NOMO-1 (cell line): ENCODE measurements around the gene SLCO3A1.

Experiments
- DNase-seq, 2 experiments: peaks; one replicate each; lab custom pipeline; 2025; ENCODE audit not compliant: unreplicated experiment in 2 of 2; lab: John Stamatoyannopoulos, UW

Gene SLCO3A1

GRCh38 chr15:92021792-92022191 is 168.3 kb downstream of the SLCO3A1 start:
- no peak for DNase-seq

GRCh38 chr15:92023965-92024364 is 170.5 kb downstream of the SLCO3A1 start:
- DNase-seq: no peak

GRCh38 chr15:92025706-92026270 is 172.3 kb downstream of the SLCO3A1 start:
- DNase-seq: no peak

- no peak for DNase-seq
These were observed 174.8 kb downstream of the SLCO3A1 start for GRCh38 chr15:92028389-92028724.

GRCh38 chr15:92029767-92030166 is 176.3 kb downstream of the SLCO3A1 start:
- no peak for DNase-seq

- no peak for DNase-seq
These were observed 179.8 kb downstream of the SLCO3A1 start for GRCh38 chr15:92033314-92033713.

GRCh38 chr15:92033723-92034122 is 180.2 kb downstream of the SLCO3A1 start:
- DNase-seq: no peak

- no peak for DNase-seq
These were observed 180.7 kb downstream of the SLCO3A1 start for GRCh38 chr15:92034227-92034626.

- no peak for DNase-seq
These were observed 182.0 kb downstream of the SLCO3A1 start for GRCh38 chr15:92035551-92035950.

GRCh38 chr15:92035961-92036360 is 182.5 kb downstream of the SLCO3A1 start:
- DNase-seq: no peak

GRCh38 chr15:92037491-92037890 is 184.0 kb downstream of the SLCO3A1 start:
- DNase-seq: no peak

- DNase-seq: no peak
These were observed 186.8 kb downstream of the SLCO3A1 start for GRCh38 chr15:92040350-92040749.

- DNase-seq: no peak
These were observed 187.9 kb downstream of the SLCO3A1 start for GRCh38 chr15:92041371-92041770.

GRCh38 chr15:92043283-92043682 is 189.8 kb downstream of the SLCO3A1 start:
- DNase-seq: no peak

GRCh38 chr15:92044203-92044909 is 190.8 kb downstream of the SLCO3A1 start:
- no peak for DNase-seq

GRCh38 chr15:92047900-92048299 is 194.4 kb downstream of the SLCO3A1 start:
- no peak for DNase-seq

GRCh38 chr15:92048739-92049138 is 195.2 kb downstream of the SLCO3A1 start:
- DNase-seq: no peak

GRCh38 chr15:92049290-92049989 is 195.9 kb downstream of the SLCO3A1 start:
- no peak for DNase-seq

- no peak for DNase-seq
These were observed 196.9 kb downstream of the SLCO3A1 start for GRCh38 chr15:92050220-92050898.

GRCh38 chr15:92051716-92052115 is 198.2 kb downstream of the SLCO3A1 start:
- DNase-seq: no peak

- no peak for DNase-seq
These were observed 200.3 kb downstream of the SLCO3A1 start for GRCh38 chr15:92053753-92054316.
